GM10266 (cell line): Measurements from ENCODE around the gene TBC1D19.

Experiments
- DNase-seq: peaks from one replicate; pipeline ENCODE4 v3.0.0; 2012; ENCODE audit errors: extremely low spot score
- TF ChIP-seq, protein P1 (sequence below): IDR thresholded peaks from 2 replicates; pipeline ENCODE4 v1.5.1; 2012; ENCODE audit warnings: mild to moderate bottlenecking, low read depth; ENCODE audit not compliant: control insufficient read depth, insufficient read depth; ENCODE audit errors: missing control alignments

TBC1D19 gene

GRCh38 chr4:26803211-26803861, 219.5 kb downstream of the TBC1D19 start:
- TF ChIP-seq, protein P1, sequence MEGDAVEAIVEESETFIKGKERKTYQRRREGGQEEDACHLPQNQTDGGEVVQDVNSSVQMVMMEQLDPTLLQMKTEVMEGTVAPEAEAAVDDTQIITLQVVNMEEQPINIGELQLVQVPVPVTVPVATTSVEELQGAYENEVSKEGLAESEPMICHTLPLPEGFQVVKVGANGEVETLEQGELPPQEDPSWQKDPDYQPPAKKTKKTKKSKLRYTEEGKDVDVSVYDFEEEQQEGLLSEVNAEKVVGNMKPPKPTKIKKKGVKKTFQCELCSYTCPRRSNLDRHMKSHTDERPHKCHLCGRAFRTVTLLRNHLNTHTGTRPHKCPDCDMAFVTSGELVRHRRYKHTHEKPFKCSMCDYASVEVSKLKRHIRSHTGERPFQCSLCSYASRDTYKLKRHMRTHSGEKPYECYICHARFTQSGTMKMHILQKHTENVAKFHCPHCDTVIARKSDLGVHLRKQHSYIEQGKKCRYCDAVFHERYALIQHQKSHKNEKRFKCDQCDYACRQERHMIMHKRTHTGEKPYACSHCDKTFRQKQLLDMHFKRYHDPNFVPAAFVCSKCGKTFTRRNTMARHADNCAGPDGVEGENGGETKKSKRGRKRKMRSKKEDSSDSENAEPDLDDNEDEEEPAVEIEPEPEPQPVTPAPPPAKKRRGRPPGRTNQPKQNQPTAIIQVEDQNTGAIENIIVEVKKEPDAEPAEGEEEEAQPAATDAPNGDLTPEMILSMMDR, result no peak
- DNase-seq, result no peak

DNA sequence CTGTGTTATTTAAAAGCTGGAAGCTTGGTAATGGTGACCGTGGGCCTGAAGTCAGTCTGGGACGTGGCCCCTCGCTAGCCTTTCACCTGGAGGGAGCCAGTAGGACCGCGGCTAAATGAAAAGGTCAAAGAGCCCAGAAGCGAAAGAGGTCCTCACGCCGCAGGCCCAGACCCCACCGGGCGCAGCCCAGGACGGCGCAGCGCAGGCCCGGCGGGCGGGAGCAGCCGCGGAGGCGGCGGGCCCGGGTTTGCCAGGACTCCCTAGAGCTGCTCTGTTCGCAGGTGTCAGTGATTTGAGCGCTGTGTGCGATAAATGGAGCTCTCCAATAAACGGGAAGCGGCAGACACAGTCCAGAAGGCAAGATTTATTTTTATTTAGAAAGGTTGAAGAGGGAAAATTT, 220.6 kb downstream of the TBC1D19 start:
- DNase-seq, result no peak
- TF ChIP-seq, protein P1, result no peak

GRCh38 chr4:26804925-26805324, 221.0 kb downstream of the TBC1D19 start:
- TF ChIP-seq, protein P1, result no peak
- no peak for DNase-seq
